Measurements from ENCODE around the gene BSPH1. TPM values are rescaled to one million over a fixed set of nuclear protein-coding genes. Genes with fewer than 3 reads are reported as not detected.
A peak's percentile ranks its signal among the peaks of the same experiment; 100 is the strongest.

The BSPH1 gene
- total RNA-seq: not detected in 2 replicates
- polyA plus RNA-seq: not detected in 2 replicates
- polyA plus RNA-seq (2011; cell fraction: cytosol; rRNA removed): not detected in 2 replicates
- not detected in 2 replicates for polyA plus RNA-seq (2011; cell fraction: nucleus; rRNA removed)
- polyA plus RNA-seq (2012): not detected in 2 replicates
- not detected in 2 replicates for polyA minus RNA-seq
- polyA minus RNA-seq (2011; cell fraction: cytosol; rRNA and poly(A)+ RNA removed): not detected
- polyA minus RNA-seq (2011; cell fraction: nucleus; rRNA and poly(A)+ RNA removed): not detected in 2 replicates
- Bru-seq, nascent RNA: not detected
- not detected for BruChase-seq, experiment 1, labeled RNA remaining after a 6-hour chase
- percentile 4 among the genes with signal in this experiment for BruChase-seq, experiment 2, labeled RNA remaining after a 2-hour chase
- long read RNA-seq: 0 reads

- ChIA-PET POLR2A (no interaction called here), CTCF (no interaction called here)
- H3K4me3 ChIP-seq (replicated peaks in 1 of 3; ENCODE audit: insufficient read depth in 1 of 3, low read depth in 1 of 3, low read length in 3 of 3): no peak within 1 kb of the TSS
- intact Hi-C loops (cut with micrococcal nuclease) (no loop called here), dilution Hi-C loops (cut with MboI; ENCODE audit: extremely low pct_ligation_motif_present, low sequenced_read_pairs) (no loop called here)
- H3K4me2 ChIP-seq (ENCODE audit: insufficient read depth, low read length): no peak within 1 kb of the TSS
- H4K20me1 ChIP-seq (replicated peaks; ENCODE audit: control insufficient read depth, extremely low read depth, insufficient read depth, low read length): no peaks in the 10 kb centered on the region
- H3K79me2 ChIP-seq (ENCODE audit: control insufficient read depth, insufficient read depth, low read length): no peaks in the 10 kb centered on the region
- no peak within 1 kb of the TSS for H3K9ac ChIP-seq (replicated peaks; ENCODE audit: extremely low read depth, insufficient read depth, low read length)
- TF ChIP-seq MAX (IDR thresholded peaks at IDR 0.05; ENCODE audit: insufficient read depth, insufficient read length): no peak
- TF ChIP-seq MYC (IDR thresholded peaks at IDR 0.05; ENCODE audit: low read depth, low read length): no peak
- TF ChIP-seq GATA2 (IDR thresholded peaks at IDR 0.05; ENCODE audit: insufficient read depth, insufficient read length, low read depth, low read length): no peak
- TF ChIP-seq POLR2AphosphoS5 (IDR thresholded peaks at IDR 0.05; ENCODE audit: insufficient read depth, low read depth, low read length): no peak
- no peak for TF ChIP-seq JUN (IDR thresholded peaks at IDR 0.05; ENCODE audit: borderline replicate concordance, insufficient read depth, insufficient read length, low read depth)
- no peak for TF ChIP-seq CTCF (IDR thresholded peaks at IDR 0.05; ENCODE audit: extremely low read depth in 1 of 2, insufficient read depth in 1 of 2, low read depth in 1 of 2, low read length in 2 of 2)
- TF ChIP-seq FOS (IDR thresholded peaks at IDR 0.05; ENCODE audit: borderline replicate concordance, insufficient read depth, low read length): no peak
- no peak for TF ChIP-seq POLR2A (IDR thresholded peaks at IDR 0.05; ENCODE audit: low read depth, low read length)
- no peak for TF ChIP-seq EZH2 (IDR thresholded peaks at IDR 0.05; ENCODE audit: borderline replicate concordance, low read depth, low read length, severe bottlenecking)
- H3K36me3 ChIP-seq (ENCODE audit: control insufficient read depth in 2 of 2, extremely low read depth in 1 of 2, insufficient read depth in 2 of 2, low read length in 2 of 2): no peaks in the 10 kb centered on the region
- no peak within 1 kb of the TSS for H3K27ac ChIP-seq (ENCODE audit: insufficient read depth, low read depth, low read length)
- H3K9me1 ChIP-seq (replicated peaks; ENCODE audit: control insufficient read depth, extremely low read depth, insufficient read depth, low read length): no peaks in the 10 kb centered on the region
- BruUV-seq (replicated peaks): no TSS peak
- DNase-seq (ENCODE audit: low read depth, low spot score) (no peak), FAIRE-seq (no peak)
- no peaks in the 10 kb centered on the region for H3K9me3 ChIP-seq (replicated peaks; ENCODE audit: control insufficient read depth, insufficient read depth, low read length)
- no peaks in the 10 kb centered on the region for H3K4me1 ChIP-seq (ENCODE audit: control insufficient read depth, extremely low read depth, insufficient read depth, low read length)
- H3K27me3 ChIP-seq (ENCODE audit: control insufficient read depth in 2 of 2, insufficient read depth in 2 of 2, low read length in 2 of 2): peaks cover 2 to 4% of the 10 kb centered on the region in 2 experiments
- no peak within 1 kb of the TSS for H2AFZ ChIP-seq (ENCODE audit: low read depth, low read length)
Measured at GRCh38 chr19:47992070-47992469, at the start of gene BSPH1. BSPH1 (minus strand) TSS chr19:47992170; CDS start chr19:47992081, 89 bp downstream.
